Measurements from ENCODE around the gene OMP.

Gene OMP

GRCh38 chr11:77108436-77108835, 5.8 kb downstream of the OMP start:
- no peak for DNase-seq

- DNase-seq: no peak
Measured at GRCh38 chr11:77109236-77110019, 6.8 kb downstream of the OMP start.

GRCh38 chr11:77110836-77111235, 8.2 kb downstream of the OMP start:
- no peak for DNase-seq

- no peak for DNase-seq
Measured at GRCh38 chr11:77111277-77111676, 8.6 kb downstream of the OMP start.

GRCh38 chr11:77111946-77112345, 9.3 kb downstream of the OMP start:
- no peak for DNase-seq

- DNase-seq: no peak
Measured at GRCh38 chr11:77112641-77113381, 10.2 kb downstream of the OMP start.

GRCh38 chr11:77113382-77114088, 10.9 kb downstream of the OMP start:
- DNase-seq: no peak

GRCh38 chr11:77114089-77114463, 11.4 kb downstream of the OMP start:
- DNase-seq: no peak

GRCh38 chr11:77115181-77115611, 12.6 kb downstream of the OMP start:
- DNase-seq: no peak

- DNase-seq: no peak
Measured at GRCh38 chr11:77115956-77116355, 13.3 kb downstream of the OMP start.

- DNase-seq: no peak
Measured at GRCh38 chr11:77117492-77117891, 14.9 kb downstream of the OMP start.

GRCh38 chr11:77118086-77118485, 15.4 kb downstream of the OMP start:
- DNase-seq: no peak

- DNase-seq: no peak
Measured at GRCh38 chr11:77118971-77119370, 16.3 kb downstream of the OMP start.

- DNase-seq: no peak
Measured at GRCh38 chr11:77119531-77119936, 16.9 kb downstream of the OMP start.

- no peak for DNase-seq
Measured at GRCh38 chr11:77120571-77120970, 17.9 kb downstream of the OMP start.

- no peak for DNase-seq
Measured at GRCh38 chr11:77121096-77121640, 18.5 kb downstream of the OMP start.

- no peak for DNase-seq
Measured at GRCh38 chr11:77121876-77122575, 19.4 kb downstream of the OMP start.

GRCh38 chr11:77122576-77123212, 20.1 kb downstream of the OMP start:
- DNase-seq: no peak

GRCh38 chr11:77123591-77123990, 21.0 kb downstream of the OMP start:
- no peak for DNase-seq

- DNase-seq: no peak
Measured at GRCh38 chr11:77124041-77124440, 21.4 kb downstream of the OMP start.

GRCh38 chr11:77124488-77124887, 21.8 kb downstream of the OMP start:
- DNase-seq: no peak

GRCh38 chr11:77125191-77125590, 22.6 kb downstream of the OMP start:
- no peak for DNase-seq
